Kidney glomerular epithelial cell (primary cell): ENCODE results near the gene EIF1AY.
"Not testable (repeated sequence)": the region's sequence is repeated elsewhere in the genome, so short reads cannot be mapped to it uniquely, and the experiment has no call there.

Source experiments
- DNase-seq: peaks from one replicate; lab custom pipeline; 2025; lab: John Stamatoyannopoulos, UW

The EIF1AY gene

GRCh38 chrY:20575531-20576121, at the start of gene EIF1AY:
Gene EIF1AY (plus strand): TSS chrY:20575776. CDS start chrY:20575872, 96 bp downstream.
- peak; percentile 82 for DNase-seq

- DNase-seq, result no peak
Measured at GRCh38 chrY:20528435-20528834, 47.1 kb upstream of the EIF1AY start.

- no peak for DNase-seq
Measured at GRCh38 chrY:20538186-20538585, 37.4 kb upstream of the EIF1AY start.

GRCh38 chrY:20538933-20539332, 36.6 kb upstream of the EIF1AY start:
- DNase-seq, result no peak

- DNase-seq, result no peak
Measured at GRCh38 chrY:20544451-20544960, 31.1 kb upstream of the EIF1AY start.

GRCh38 chrY:20546071-20546470, 29.5 kb upstream of the EIF1AY start:
- DNase-seq, result no peak

- no peak for DNase-seq
Measured at GRCh38 chrY:20549289-20549688, 26.3 kb upstream of the EIF1AY start.

- no peak for DNase-seq
Measured at GRCh38 chrY:20551840-20552239, 23.7 kb upstream of the EIF1AY start.

- not testable (repeated sequence) for DNase-seq
Measured at GRCh38 chrY:20552764-20553323, 22.7 kb upstream of the EIF1AY start.

- no peak for DNase-seq
Measured at GRCh38 chrY:20555820-20556219, 19.8 kb upstream of the EIF1AY start.

GRCh38 chrY:20558677-20559076, 16.9 kb upstream of the EIF1AY start:
- DNase-seq, result peak; percentile 4

- no peak for DNase-seq
Measured at GRCh38 chrY:20559873-20560512, 15.6 kb upstream of the EIF1AY start.

- no peak for DNase-seq
Measured at GRCh38 chrY:20571306-20571705, 4.3 kb upstream of the EIF1AY start.

GRCh38 chrY:20576506-20576905, 930 bp downstream of the EIF1AY start:
- DNase-seq, result no peak

- DNase-seq, result no peak
Measured at GRCh38 chrY:20578206-20578605, 2.6 kb downstream of the EIF1AY start.

GRCh38 chrY:20581687-20582086, 6.1 kb downstream of the EIF1AY start:
- DNase-seq, result no peak

GRCh38 chrY:20586161-20586560, 10.6 kb downstream of the EIF1AY start:
- DNase-seq, result no peak
